Erythroblast (primary cell): ENCODE data around the gene KLRK1.

Experiments
- GATA1 ChIP-seq: IDR thresholded peaks from 2 replicates; pipeline ENCODE4 v1.6.1; 2011; ENCODE audit warnings: low read depth, mild to moderate bottlenecking, control low read depth, low read length, moderate library complexity
- POLR2A ChIP-seq: IDR thresholded peaks from 2 replicates; pipeline ENCODE4 v1.6.1; 2011; ENCODE audit warnings: mild to moderate bottlenecking, low read length

DNA sequence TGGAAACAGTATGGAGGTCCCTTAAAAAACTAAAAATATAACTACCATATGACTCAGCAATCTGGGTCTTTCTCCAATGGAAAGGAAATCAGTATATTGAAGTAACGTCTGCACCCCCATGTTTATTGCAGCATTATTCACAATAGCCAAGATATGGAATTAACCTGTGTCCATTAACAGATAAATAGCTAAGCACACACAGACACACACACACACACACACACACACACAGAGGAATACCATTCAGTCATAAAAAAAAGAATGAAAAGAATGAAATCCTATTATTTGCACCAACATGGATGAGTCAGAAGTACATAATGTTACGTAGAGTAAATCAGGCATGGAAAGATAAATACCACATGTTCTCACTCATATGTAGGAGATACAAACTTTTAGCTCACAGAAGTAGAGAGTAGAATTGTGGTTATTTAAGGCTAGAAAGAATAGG, 4.7 kb downstream of the KLRK1 start:
- no peak for TF ChIP-seq POLR2A
- TF ChIP-seq GATA1: no peak
